Measurements from ENCODE around the gene PEX14. TPM values are rescaled to one million over a fixed set of nuclear protein-coding genes. Genes with fewer than 3 reads are reported as not detected.

Gene PEX14
- polyA plus RNA-seq, 1 donor from 2014 or later = 13.5 TPM

DNA sequence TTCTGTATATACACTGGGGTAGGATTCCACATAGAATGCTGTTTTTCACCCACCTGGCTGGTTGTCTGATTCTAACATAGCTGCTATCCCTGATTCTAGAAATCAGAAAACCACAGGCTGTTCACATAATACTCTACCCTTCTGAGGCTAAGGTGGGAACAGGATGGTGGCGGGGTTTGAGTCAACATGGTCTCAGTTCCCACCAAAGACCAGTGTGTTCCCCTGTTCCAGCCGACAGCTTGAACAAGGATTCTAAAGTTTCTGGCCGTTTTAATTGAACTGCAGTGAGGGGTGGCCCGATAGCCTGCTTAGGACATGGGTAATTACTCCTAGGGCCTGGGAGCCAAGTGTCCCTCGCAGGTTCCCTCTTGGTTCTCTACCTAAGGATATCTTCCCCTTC, 38.4 kb downstream of the PEX14 start:
- peaks cover 9% of the 10 kb centered on the region for H3K79me2 ChIP-seq (replicated peaks; ENCODE audit: insufficient read depth, low read length)
- H3K4me3 ChIP-seq (ENCODE audit: low read length) = no peak overlapping the region
- TF ChIP-seq EZH2 (IDR thresholded peaks at IDR 0.05; ENCODE audit: borderline replicate concordance, insufficient read depth, low read length, poor library complexity, severe bottlenecking) = no peak
- no peaks in the 10 kb centered on the region for H3K9me3 ChIP-seq (ENCODE audit: low read length)
- H3K36me3 ChIP-seq (ENCODE audit: insufficient read depth, low read length) = no peaks in the 10 kb centered on the region
- H2AFZ ChIP-seq (ENCODE audit: low read depth, low read length) = no peak overlapping the region
- H3F3A ChIP-seq (ENCODE audit: insufficient read depth, low read length, poor library complexity, severe bottlenecking) = peaks cover 5% of the 10 kb centered on the region
- H3K4me2 ChIP-seq (ENCODE audit: low read length) = no peak overlapping the region
- no peaks in the 10 kb centered on the region for H3K9me2 ChIP-seq (ENCODE audit: insufficient read depth, low read length)
- H4K20me1 ChIP-seq (ENCODE audit: insufficient read depth) = no peaks in the 10 kb centered on the region
- no peak overlapping the region for H3K9ac ChIP-seq (ENCODE audit: low read length)
- H3K27ac ChIP-seq (ENCODE audit: low read length) = no peak overlapping the region
- H3K27me3 ChIP-seq (ENCODE audit: insufficient read depth, low read depth, low read length) = no peaks in the 10 kb centered on the region

DNA sequence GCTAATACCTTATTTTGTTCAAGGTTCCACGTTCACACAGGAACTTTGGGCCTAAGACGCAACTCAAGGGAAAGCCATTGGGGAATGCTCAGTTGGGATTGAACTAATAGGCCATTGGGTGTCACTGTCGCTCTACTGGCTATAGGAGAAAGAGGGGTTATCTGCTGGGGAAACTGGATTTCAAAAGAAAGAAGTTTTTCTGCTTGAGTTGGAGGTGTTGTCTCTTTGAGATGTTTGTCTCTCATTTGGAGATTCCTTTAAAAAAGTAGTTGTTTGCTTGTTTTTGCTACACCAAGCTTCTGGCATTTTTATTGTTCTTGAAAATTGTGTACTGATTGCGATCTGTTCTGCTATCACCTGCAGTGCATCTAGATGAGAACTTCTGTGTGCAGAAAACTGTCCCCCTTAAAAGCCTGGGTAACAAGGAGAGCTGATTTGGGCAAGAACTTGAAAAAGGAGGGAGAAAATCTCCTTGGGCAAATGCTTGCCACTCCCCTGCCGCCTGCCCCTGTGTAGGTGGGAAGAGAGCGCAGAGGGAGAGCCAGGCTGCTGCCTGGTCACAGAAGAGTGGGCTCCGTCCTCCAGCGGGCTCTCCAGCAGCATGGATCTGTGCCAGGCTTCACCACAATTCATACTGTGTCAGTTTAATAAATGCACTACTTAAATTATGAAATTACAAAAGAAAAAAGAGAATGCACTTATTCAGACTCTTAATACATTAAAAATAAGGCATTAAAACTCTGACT, 39.9 kb downstream of the PEX14 start:
- Histone ChIP-seq H3K36me3 (ENCODE audit: insufficient read depth, low read length) (no peaks in the 10 kb centered on the region), H3K27me3 (ENCODE audit: insufficient read depth, low read depth, low read length) (no peaks in the 10 kb centered on the region), H3K9me3 (ENCODE audit: low read length) (no peaks in the 10 kb centered on the region), H2AFZ (ENCODE audit: low read depth, low read length) (no peak overlapping the region), H4K20me1 (ENCODE audit: insufficient read depth) (no peaks in the 10 kb centered on the region), H3K4me2 (ENCODE audit: low read length) (no peak overlapping the region), H3K27ac (ENCODE audit: low read length) (no peak overlapping the region), H3K9ac (ENCODE audit: low read length) (no peak overlapping the region), H3F3A (ENCODE audit: insufficient read depth, low read length, poor library complexity, severe bottlenecking) (peaks cover 5% of the 10 kb centered on the region), H3K9me2 (ENCODE audit: insufficient read depth, low read length) (no peaks in the 10 kb centered on the region), H3K79me2 (replicated peaks; ENCODE audit: insufficient read depth, low read length) (peaks cover 9% of the 10 kb centered on the region), H3K4me3 (ENCODE audit: low read length) (no peak overlapping the region)
- peak; percentile 82 for TF ChIP-seq RAD21 (conservative IDR thresholded peaks at IDR 0.05)
- no peak for TF ChIP-seq POLR2AphosphoS5 (IDR thresholded peaks at IDR 0.05)
- TF ChIP-seq, protein P1, sequence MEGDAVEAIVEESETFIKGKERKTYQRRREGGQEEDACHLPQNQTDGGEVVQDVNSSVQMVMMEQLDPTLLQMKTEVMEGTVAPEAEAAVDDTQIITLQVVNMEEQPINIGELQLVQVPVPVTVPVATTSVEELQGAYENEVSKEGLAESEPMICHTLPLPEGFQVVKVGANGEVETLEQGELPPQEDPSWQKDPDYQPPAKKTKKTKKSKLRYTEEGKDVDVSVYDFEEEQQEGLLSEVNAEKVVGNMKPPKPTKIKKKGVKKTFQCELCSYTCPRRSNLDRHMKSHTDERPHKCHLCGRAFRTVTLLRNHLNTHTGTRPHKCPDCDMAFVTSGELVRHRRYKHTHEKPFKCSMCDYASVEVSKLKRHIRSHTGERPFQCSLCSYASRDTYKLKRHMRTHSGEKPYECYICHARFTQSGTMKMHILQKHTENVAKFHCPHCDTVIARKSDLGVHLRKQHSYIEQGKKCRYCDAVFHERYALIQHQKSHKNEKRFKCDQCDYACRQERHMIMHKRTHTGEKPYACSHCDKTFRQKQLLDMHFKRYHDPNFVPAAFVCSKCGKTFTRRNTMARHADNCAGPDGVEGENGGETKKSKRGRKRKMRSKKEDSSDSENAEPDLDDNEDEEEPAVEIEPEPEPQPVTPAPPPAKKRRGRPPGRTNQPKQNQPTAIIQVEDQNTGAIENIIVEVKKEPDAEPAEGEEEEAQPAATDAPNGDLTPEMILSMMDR (IDR thresholded peaks at IDR 0.05; ENCODE audit: poor library complexity, severe bottlenecking) = peak; percentile 76
- TF ChIP-seq SMC3 (conservative IDR thresholded peaks at IDR 0.05; ENCODE audit: poor library complexity) = peak; percentile 79
- TF ChIP-seq MXI1 (conservative IDR thresholded peaks at IDR 0.05; ENCODE audit: poor library complexity, severe bottlenecking) = no peak

DNA sequence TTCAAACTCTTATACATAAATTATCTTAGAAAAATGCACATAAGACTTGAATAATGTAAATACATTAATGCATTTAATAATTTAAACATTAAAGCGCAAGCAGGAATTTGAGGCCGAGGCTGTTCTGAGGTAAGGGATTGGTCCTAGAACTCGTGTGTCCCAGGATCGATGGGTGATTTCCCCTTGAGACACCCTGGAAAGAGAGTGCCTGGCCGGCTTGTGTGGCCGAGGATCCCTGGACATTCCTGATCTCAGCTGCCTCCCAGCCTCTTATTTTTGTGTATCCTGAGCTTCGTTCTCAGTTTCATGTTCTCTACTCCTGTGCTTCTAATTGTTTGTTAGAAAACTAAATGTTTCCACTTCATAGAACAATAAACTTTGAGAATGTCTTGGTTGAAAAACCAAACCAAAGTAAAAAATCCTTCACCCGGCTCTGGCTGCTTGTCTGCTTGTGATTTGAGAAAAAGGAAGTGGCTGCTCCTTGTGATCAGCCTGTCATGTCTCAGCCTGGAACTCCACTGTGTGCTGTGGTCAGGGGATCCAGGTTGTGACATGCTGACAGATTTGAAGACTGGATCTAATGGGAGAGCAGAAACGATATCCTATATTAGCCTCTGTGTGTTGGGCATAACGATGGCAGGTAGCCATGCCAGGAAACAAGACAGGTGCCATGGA, 40.7 kb downstream of the PEX14 start:
- no peak overlapping the region for H3K4me2 ChIP-seq (ENCODE audit: low read length)
- no peaks in the 10 kb centered on the region for H3K27me3 ChIP-seq (ENCODE audit: insufficient read depth, low read depth, low read length)
- H3K9ac ChIP-seq (ENCODE audit: low read length) = no peak overlapping the region
- H3K36me3 ChIP-seq (ENCODE audit: insufficient read depth, low read length) = no peaks in the 10 kb centered on the region
- no peak overlapping the region for H2AFZ ChIP-seq (ENCODE audit: low read depth, low read length)
- no peak overlapping the region for H3K27ac ChIP-seq (ENCODE audit: low read length)
- peaks cover 5% of the 10 kb centered on the region for H3F3A ChIP-seq (ENCODE audit: insufficient read depth, low read length, poor library complexity, severe bottlenecking)
- H4K20me1 ChIP-seq (ENCODE audit: insufficient read depth) = no peaks in the 10 kb centered on the region
- H3K9me3 ChIP-seq (ENCODE audit: low read length) = no peaks in the 10 kb centered on the region
- TF ChIP-seq TAF1 (IDR thresholded peaks at IDR 0.05; ENCODE audit: low read depth) = no peak
- TF ChIP-seq EZH2 (IDR thresholded peaks at IDR 0.05; ENCODE audit: borderline replicate concordance, insufficient read depth, low read length, poor library complexity, severe bottlenecking) = no peak
- no peak for TF ChIP-seq SMC3 (conservative IDR thresholded peaks at IDR 0.05; ENCODE audit: poor library complexity)
- TF ChIP-seq POLR2AphosphoS5 (IDR thresholded peaks at IDR 0.05) = no peak
- TF ChIP-seq EP300 (conservative IDR thresholded peaks at IDR 0.05; ENCODE audit: poor library complexity, severe bottlenecking) = no peak
- TF ChIP-seq, protein P2, sequence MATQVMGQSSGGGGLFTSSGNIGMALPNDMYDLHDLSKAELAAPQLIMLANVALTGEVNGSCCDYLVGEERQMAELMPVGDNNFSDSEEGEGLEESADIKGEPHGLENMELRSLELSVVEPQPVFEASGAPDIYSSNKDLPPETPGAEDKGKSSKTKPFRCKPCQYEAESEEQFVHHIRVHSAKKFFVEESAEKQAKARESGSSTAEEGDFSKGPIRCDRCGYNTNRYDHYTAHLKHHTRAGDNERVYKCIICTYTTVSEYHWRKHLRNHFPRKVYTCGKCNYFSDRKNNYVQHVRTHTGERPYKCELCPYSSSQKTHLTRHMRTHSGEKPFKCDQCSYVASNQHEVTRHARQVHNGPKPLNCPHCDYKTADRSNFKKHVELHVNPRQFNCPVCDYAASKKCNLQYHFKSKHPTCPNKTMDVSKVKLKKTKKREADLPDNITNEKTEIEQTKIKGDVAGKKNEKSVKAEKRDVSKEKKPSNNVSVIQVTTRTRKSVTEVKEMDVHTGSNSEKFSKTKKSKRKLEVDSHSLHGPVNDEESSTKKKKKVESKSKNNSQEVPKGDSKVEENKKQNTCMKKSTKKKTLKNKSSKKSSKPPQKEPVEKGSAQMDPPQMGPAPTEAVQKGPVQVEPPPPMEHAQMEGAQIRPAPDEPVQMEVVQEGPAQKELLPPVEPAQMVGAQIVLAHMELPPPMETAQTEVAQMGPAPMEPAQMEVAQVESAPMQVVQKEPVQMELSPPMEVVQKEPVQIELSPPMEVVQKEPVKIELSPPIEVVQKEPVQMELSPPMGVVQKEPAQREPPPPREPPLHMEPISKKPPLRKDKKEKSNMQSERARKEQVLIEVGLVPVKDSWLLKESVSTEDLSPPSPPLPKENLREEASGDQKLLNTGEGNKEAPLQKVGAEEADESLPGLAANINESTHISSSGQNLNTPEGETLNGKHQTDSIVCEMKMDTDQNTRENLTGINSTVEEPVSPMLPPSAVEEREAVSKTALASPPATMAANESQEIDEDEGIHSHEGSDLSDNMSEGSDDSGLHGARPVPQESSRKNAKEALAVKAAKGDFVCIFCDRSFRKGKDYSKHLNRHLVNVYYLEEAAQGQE (IDR thresholded peaks at IDR 0.05; ENCODE audit: borderline replicate concordance) = no peak
- TF ChIP-seq RAD21 (conservative IDR thresholded peaks at IDR 0.05) = no peak
- TF ChIP-seq, protein P1 (IDR thresholded peaks at IDR 0.05; ENCODE audit: poor library complexity, severe bottlenecking) = no peak
- TF ChIP-seq MXI1 (conservative IDR thresholded peaks at IDR 0.05; ENCODE audit: poor library complexity, severe bottlenecking) = no peak
- H3K4me3 ChIP-seq (ENCODE audit: low read length) = no peak overlapping the region
- peaks cover 9% of the 10 kb centered on the region for H3K79me2 ChIP-seq (replicated peaks; ENCODE audit: insufficient read depth, low read length)
- H3K9me2 ChIP-seq (ENCODE audit: insufficient read depth, low read length) = no peaks in the 10 kb centered on the region
